Smooth muscle cell (in vitro differentiated cells): ENCODE measurements around the gene ZSWIM4. TPM values are rescaled to one million over a fixed set of nuclear protein-coding genes. Genes with fewer than 3 reads are reported as not detected.

ENCODE experiments used
- DNase-seq: peaks from one replicate; lab custom pipeline; 2025; ENCODE audit not compliant: unreplicated experiment; lab: John Stamatoyannopoulos, UW
- H2AFZ ChIP-seq: fragments of 200-600 bp; sonication (generic); 2 replicates; pipeline ENCODE4 v1.6.0; 2016; ENCODE audit warnings: antibody characterized with exemption, low read depth, mild to moderate bottlenecking
- H3F3A ChIP-seq: fragments of 200-600 bp; sonication (generic); 2 replicates; pipeline ENCODE4 v1.6.0; 2017; ENCODE audit warnings: antibody characterized with exemption, low read depth
- H3K27ac ChIP-seq: fragments of 200-600 bp; sonication (generic); 2 replicates; pipeline ENCODE4 v1.5.1; 2016; ENCODE audit warnings: low read depth, mild to moderate bottlenecking
- H3K27me3 ChIP-seq: fragments of 200-600 bp; sonication (generic); 2 replicates; pipeline ENCODE4 v1.6.1; 2016; ENCODE audit warnings: low read depth, mild to moderate bottlenecking
- H3K36me3 ChIP-seq: fragments of 200-600 bp; sonication (generic); 2 replicates; pipeline ENCODE4 v1.5.1; 2016; ENCODE audit warnings: low read depth
- H3K4me1 ChIP-seq: fragments of 200-600 bp; sonication (generic); 2 replicates; pipeline ENCODE4 v1.5.1; 2016; ENCODE audit warnings: low read depth
- H3K4me2 ChIP-seq: fragments of 200-600 bp; sonication (generic); 2 replicates; pipeline ENCODE4 v1.6.0; 2016; ENCODE audit warnings: mild to moderate bottlenecking
- H3K4me3 ChIP-seq: fragments of 200-600 bp; sonication (generic); 2 replicates; pipeline ENCODE4 v1.5.1; 2016; ENCODE audit warnings: mild to moderate bottlenecking
- H3K79me2 ChIP-seq: fragments of 200-600 bp; sonication (generic); 2 replicates; pipeline ENCODE4 v1.6.0; 2016; ENCODE audit warnings: low read depth, mild to moderate bottlenecking
- H3K9ac ChIP-seq: fragments of 200-600 bp; sonication (generic); 2 replicates; pipeline ENCODE4 v1.6.0; 2016; ENCODE audit warnings: low read depth
- H3K9me3 ChIP-seq: fragments of 200-600 bp; sonication (generic); replicated peaks from 2 replicates; pipeline ENCODE4 v1.5.1; 2016; ENCODE audit warnings: low read depth
- H4K20me1 ChIP-seq: fragments of 200-600 bp; sonication (generic); 2 replicates; pipeline ENCODE4 v1.6.0; 2016; ENCODE audit warnings: low read depth
- WGBS: methylation state at CpG from one replicate; pipeline ENCODE4 v1.1.7; 2016; ENCODE audit warnings: low lambda C conversion rate; 5-methylcytosine and 5-hydroxymethylcytosine counted together
- polyA plus RNA-seq: library from polyadenylated mRNA; unstranded; fragments of >200 nt; fragmentation: Nextera tagmentation; extraction: Ambion mirVana; gene quantifications from 2 replicates; pipeline ENCODE4 v1.2.1, GENCODE V29; 2016
- total RNA-seq: library from RNA; depleted of rRNA; stranded (reverse); fragments of >200 nt; gene quantifications from 2 replicates; pipeline ENCODE4 v1.2.3, GENCODE V29; 2014
- TF ChIP-seq, protein P1 (sequence below): fragments of 200-600 bp; sonication (generic); IDR thresholded peaks from 2 replicates; pipeline ENCODE4 v1.5.1; 2017; ENCODE audit warnings: borderline replicate concordance, mild to moderate bottlenecking, antibody characterized with exemption; ENCODE audit not compliant: insufficient read depth, poor library complexity, severe bottlenecking

ZSWIM4 gene
- total and polyA plus RNA-seq, 2 experiments from 2014 or later = 3.0 to 5.8 TPM

DNA sequence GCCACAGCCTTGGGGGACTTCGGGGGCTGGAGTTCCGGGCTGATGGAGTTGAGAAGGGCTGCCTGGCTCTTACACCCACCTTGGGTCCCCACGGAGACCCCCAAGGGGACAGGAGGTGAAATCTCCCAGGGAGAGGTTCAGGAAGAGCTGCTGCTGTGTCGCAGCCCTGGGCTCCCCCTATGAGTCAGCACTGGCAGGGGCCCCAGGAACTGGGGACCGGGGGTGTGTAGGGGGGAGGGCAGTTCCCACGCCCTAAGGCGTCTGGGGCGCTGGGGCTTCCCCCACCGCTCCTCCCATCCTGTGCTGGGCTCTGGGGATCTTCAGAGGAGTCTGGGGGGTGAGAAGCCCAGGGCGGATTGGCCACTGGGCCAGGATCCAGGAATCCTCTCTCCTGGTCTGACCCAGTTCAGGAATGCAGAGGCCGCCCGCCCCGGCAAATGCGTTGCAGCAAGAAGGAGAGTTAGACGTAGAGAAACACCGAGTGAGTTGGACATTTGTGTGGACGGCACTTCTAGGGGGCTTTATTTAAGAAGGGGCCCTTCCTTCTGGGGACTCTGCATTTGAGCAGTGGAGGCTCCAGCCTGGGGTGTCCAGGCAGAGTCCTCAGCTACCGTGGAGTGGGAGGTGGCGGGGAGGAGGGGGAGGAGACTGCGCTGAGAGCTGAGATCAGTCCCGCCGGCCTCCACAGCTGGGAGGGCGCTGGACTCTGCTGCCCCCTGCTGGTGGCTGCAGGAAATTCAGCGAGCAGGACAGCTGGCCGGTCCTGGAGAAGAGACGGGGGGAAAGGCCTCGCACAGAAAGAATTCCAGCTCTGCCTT lies 66.7 kb downstream of the ZSWIM4 start:
- H2AFZ ChIP-seq = no peak overlapping the region
- 8% methylated on average over 26 of the region's 27 CpGs for WGBS
- peak overlapping the region; percentile 44 for H3K4me3 ChIP-seq
- DNase-seq = peak; percentile 92
- TF ChIP-seq, protein P1, sequence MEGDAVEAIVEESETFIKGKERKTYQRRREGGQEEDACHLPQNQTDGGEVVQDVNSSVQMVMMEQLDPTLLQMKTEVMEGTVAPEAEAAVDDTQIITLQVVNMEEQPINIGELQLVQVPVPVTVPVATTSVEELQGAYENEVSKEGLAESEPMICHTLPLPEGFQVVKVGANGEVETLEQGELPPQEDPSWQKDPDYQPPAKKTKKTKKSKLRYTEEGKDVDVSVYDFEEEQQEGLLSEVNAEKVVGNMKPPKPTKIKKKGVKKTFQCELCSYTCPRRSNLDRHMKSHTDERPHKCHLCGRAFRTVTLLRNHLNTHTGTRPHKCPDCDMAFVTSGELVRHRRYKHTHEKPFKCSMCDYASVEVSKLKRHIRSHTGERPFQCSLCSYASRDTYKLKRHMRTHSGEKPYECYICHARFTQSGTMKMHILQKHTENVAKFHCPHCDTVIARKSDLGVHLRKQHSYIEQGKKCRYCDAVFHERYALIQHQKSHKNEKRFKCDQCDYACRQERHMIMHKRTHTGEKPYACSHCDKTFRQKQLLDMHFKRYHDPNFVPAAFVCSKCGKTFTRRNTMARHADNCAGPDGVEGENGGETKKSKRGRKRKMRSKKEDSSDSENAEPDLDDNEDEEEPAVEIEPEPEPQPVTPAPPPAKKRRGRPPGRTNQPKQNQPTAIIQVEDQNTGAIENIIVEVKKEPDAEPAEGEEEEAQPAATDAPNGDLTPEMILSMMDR = peak; percentile 96
- H4K20me1 ChIP-seq = no peaks in the 10 kb centered on the region
- peak overlapping the region; percentile 84 for H3K4me2 ChIP-seq
- H3K4me1 ChIP-seq = peaks cover 13% of the 10 kb centered on the region
- H3K9me3 ChIP-seq = no peaks in the 10 kb centered on the region
- H3K27ac ChIP-seq = peak overlapping the region; percentile 86
- H3K36me3 ChIP-seq = no peaks in the 10 kb centered on the region
- no peaks in the 10 kb centered on the region for H3K27me3 ChIP-seq
- H3K79me2 ChIP-seq = no peaks in the 10 kb centered on the region
- H3F3A ChIP-seq = peaks cover 4% of the 10 kb centered on the region
- peak overlapping the region; percentile 76 for H3K9ac ChIP-seq

DNA sequence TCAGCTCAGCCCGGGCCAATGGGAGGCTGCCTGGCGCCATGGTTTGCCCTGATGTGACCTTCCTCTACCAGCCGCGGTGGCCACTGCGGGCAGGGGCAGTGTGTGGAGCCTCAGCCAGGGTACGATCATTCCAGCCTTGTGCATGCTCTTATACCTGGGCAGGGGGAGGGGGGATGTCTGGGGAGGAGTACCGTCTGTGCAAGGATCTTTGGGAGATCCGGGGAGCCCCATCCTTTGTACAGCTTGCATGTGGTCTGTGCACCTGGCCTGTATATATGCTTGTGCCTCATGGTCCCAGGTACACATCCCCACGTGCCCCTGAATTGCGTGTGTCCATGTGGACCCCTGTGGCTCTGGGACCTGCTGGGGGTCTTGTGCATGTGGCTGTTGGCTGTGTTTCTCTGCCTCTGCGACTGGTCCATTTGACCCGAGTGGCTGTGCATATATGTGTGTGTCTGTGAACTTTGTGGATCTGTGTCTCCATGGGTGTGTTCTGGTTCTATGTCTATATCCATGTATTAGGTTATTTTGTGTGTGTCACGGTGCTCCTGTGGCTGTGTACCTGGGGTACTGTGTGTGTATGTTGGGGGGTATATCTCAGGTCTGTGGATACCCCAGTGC lies 68.9 kb downstream of the ZSWIM4 start:
- no peak overlapping the region for H3K4me2 ChIP-seq

DNA sequence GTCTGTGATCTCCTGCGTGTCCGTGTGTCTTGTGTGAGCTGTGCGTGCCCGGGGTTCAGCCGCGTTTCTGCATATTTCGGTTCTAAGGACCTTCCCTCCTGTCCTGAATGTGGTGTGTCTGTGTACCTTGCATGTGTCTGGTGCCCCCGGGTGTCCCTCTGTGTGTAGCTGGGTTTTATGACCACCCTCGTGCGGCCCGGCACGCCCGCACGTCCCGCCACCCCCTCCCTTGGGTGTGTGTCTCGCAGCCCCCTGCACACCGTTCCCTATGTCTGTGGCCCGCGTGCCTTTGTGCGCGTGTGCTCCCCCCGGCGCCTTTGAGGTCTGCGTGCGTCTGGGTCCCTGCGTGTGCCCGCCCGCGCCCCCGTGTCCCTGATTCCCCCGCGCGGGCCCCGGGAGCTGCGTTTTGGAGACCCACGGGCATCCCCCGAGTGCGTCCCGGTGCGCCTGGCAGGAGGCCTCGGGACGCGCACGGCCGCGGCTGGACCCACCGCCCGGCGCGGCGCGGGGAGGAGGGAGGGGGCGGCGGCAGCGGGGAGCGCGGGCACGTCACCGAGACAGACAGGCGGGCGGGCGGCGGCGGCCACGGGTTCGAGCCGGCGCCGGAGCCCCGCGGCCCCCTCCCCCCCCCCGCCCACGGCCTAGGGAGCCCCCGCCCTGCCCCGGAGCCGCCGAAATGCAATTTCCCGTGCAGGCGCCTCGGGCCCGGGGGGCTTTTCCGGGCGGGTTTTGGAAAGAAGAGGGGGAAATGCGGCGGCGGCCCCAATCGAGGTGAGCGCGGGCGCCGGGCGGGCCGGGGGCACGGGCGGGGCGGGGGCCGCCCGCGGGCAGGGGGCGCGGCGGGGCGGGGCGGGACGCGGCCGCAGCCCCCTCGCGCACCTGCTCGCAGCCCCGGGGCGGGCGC lies 69.7 kb downstream of the ZSWIM4 start:
- 42% methylated on average over 21 of the region's 113 CpGs for WGBS

More for the DNA sequence above, 68.9 kb downstream of the ZSWIM4 start:
- Histone ChIP-seq H2AFZ (no peak overlapping the region), H3K79me2 (no peaks in the 10 kb centered on the region), H3K27me3 (no peaks in the 10 kb centered on the region), H3K9me3 (no peaks in the 10 kb centered on the region), H3F3A (no peaks in the 10 kb centered on the region), H3K27ac (no peak overlapping the region), H3K36me3 (no peaks in the 10 kb centered on the region), H3K9ac (no peak overlapping the region), H3K4me1 (peaks cover 13% of the 10 kb centered on the region), H4K20me1 (no peaks in the 10 kb centered on the region), H3K4me3 (no peak overlapping the region)
- TF ChIP-seq, protein P1 = no peak
- WGBS = 75% methylated on average over 13 of the region's 13 CpGs
- no peak for DNase-seq

More for the DNA sequence above, 69.7 kb downstream of the ZSWIM4 start:
- H3K36me3 ChIP-seq = no peaks in the 10 kb centered on the region
- H3K9me3 ChIP-seq = no peaks in the 10 kb centered on the region
- H3K27ac ChIP-seq = no peak overlapping the region
- no peak for DNase-seq
- peaks cover 13% of the 10 kb centered on the region for H3K4me1 ChIP-seq
- no peaks in the 10 kb centered on the region for H3K27me3 ChIP-seq
- peak overlapping the region; percentile 81 for H3K4me3 ChIP-seq
- H3F3A ChIP-seq = no peaks in the 10 kb centered on the region
- H3K79me2 ChIP-seq = no peaks in the 10 kb centered on the region
- H4K20me1 ChIP-seq = no peaks in the 10 kb centered on the region
- peak overlapping the region; percentile 98 for H3K4me2 ChIP-seq
- TF ChIP-seq, protein P1 = no peak
- no peak overlapping the region for H3K9ac ChIP-seq
- H2AFZ ChIP-seq = no peak overlapping the region
